Measurements from ENCODE around the gene UBR7. TPM values are rescaled to one million over a fixed set of nuclear protein-coding genes. Genes with fewer than 3 reads are reported as not detected.
A peak's percentile ranks its signal among the peaks of the same experiment; 100 is the strongest.

Gene UBR7
- total and polyA plus RNA-seq, 2 experiments from 2014 or later, result 24.0 to 28.7 TPM

GRCh38 chr14:93234798-93235197 is 27.7 kb downstream of the UBR7 start:
- H3K27ac ChIP-seq, result peak overlapping the region; percentile 84
- H3K36me3 ChIP-seq (ENCODE audit: low read depth), result no peaks in the 10 kb centered on the region
- in situ Hi-C loops (cut with MboI), result loop anchor here (25.0 kb wide), 1 partner anchor 303 kb away; no protein-coding TSS in a partner anchor
- no peaks in the 10 kb centered on the region for H3K9me2 ChIP-seq (ENCODE audit: insufficient read depth)
- H3K27me3 ChIP-seq (replicated peaks; ENCODE audit: insufficient read depth), result no peaks in the 10 kb centered on the region
- DNase-seq, result peak; percentile 96
- peak overlapping the region; percentile 38; the same call in 1 of the 2 replicates for H3K4me3 ChIP-seq
- H3K9ac ChIP-seq, result peak overlapping the region; percentile 75
- no peaks in the 10 kb centered on the region for H3K9me3 ChIP-seq (ENCODE audit: low read depth)
- TF ChIP-seq EZH2 (IDR thresholded peaks at IDR 0.05; ENCODE audit: insufficient read depth, poor library complexity, severe bottlenecking) (no peak), EZH2phosphoT487 (IDR thresholded peaks at IDR 0.05; ENCODE audit: insufficient read depth, low read depth) (no peak)
- no peaks in the 10 kb centered on the region for H3K79me2 ChIP-seq (ENCODE audit: insufficient read depth)
- no peaks in the 10 kb centered on the region for H4K20me1 ChIP-seq (ENCODE audit: insufficient read depth)
- 12 to 26% methylated on average over 10 of the region's 10 CpGs for WGBS, 2 experiments (ENCODE audit: low coverage in 1 of 2, low lambda C conversion rate in 2 of 2, missing lambda C conversion rate in 2 of 2)
- H2AFZ ChIP-seq, result peak overlapping the region; percentile 14; the same call in 1 of the 2 replicates
- H3F3A ChIP-seq (ENCODE audit: insufficient read depth), result peaks cover 22% of the 10 kb centered on the region; the same call in 1 of the 2 replicates
- peak overlapping the region; percentile 69 for H3K4me2 ChIP-seq (ENCODE audit: unreplicated experiment)
- peaks cover 10% of the 10 kb centered on the region for H3K4me1 ChIP-seq (ENCODE audit: insufficient read depth)

- Histone ChIP-seq H3K9me3 (ENCODE audit: low read depth) (no peaks in the 10 kb centered on the region), H3K79me2 (ENCODE audit: insufficient read depth) (no peaks in the 10 kb centered on the region), H3K9ac (no peak overlapping the region), H3K27me3 (replicated peaks; ENCODE audit: insufficient read depth) (no peaks in the 10 kb centered on the region), H4K20me1 (ENCODE audit: insufficient read depth) (no peaks in the 10 kb centered on the region), H3K9me2 (ENCODE audit: insufficient read depth) (no peaks in the 10 kb centered on the region), H3K4me3 (no peak overlapping the region), H3K27ac (peak overlapping the region; percentile 38; the same call in 1 of the 2 replicates), H3K36me3 (ENCODE audit: low read depth) (peaks cover 29% of the 10 kb centered on the region), H3K4me2 (ENCODE audit: unreplicated experiment) (peak overlapping the region; percentile 62), H2AFZ (no peak overlapping the region), H3F3A (ENCODE audit: insufficient read depth) (peaks cover 17% of the 10 kb centered on the region; the same call in 1 of the 2 replicates), H3K4me1 (ENCODE audit: insufficient read depth) (peaks cover 15% of the 10 kb centered on the region)
- WGBS, 2 experiments (ENCODE audit: low coverage in 1 of 2, low lambda C conversion rate in 2 of 2, missing lambda C conversion rate in 2 of 2), result 84 to 89% methylated on average over 25 of the region's 25 CpGs
- peak; percentile 74 for DNase-seq
- TF ChIP-seq EZH2phosphoT487 (IDR thresholded peaks at IDR 0.05; ENCODE audit: insufficient read depth, low read depth) (no peak), EZH2 (IDR thresholded peaks at IDR 0.05; ENCODE audit: insufficient read depth, poor library complexity, severe bottlenecking) (no peak)
- in situ Hi-C loops (cut with MboI), result loop anchor here (25.0 kb wide), 1 partner anchor 297 kb away; no protein-coding TSS in a partner anchor
These were observed 33.0 kb downstream of the UBR7 start for GRCh38 chr14:93239869-93240677.

GRCh38 chr14:93240678-93241000 is 33.6 kb downstream of the UBR7 start:
- Histone ChIP-seq H3K4me2 (ENCODE audit: unreplicated experiment) (peak overlapping the region; percentile 62), H3K9ac (no peak overlapping the region), H3K9me2 (ENCODE audit: insufficient read depth) (no peaks in the 10 kb centered on the region), H3K4me3 (no peak overlapping the region), H3F3A (ENCODE audit: insufficient read depth) (peaks cover 12% of the 10 kb centered on the region; the same call in 1 of the 2 replicates), H3K4me1 (ENCODE audit: insufficient read depth) (peaks cover 12% of the 10 kb centered on the region), H3K27ac (peak overlapping the region; percentile 38; the same call in 1 of the 2 replicates), H2AFZ (no peak overlapping the region), H3K79me2 (ENCODE audit: insufficient read depth) (no peaks in the 10 kb centered on the region), H4K20me1 (ENCODE audit: insufficient read depth) (no peaks in the 10 kb centered on the region), H3K36me3 (ENCODE audit: low read depth) (peaks cover 34% of the 10 kb centered on the region), H3K27me3 (replicated peaks; ENCODE audit: insufficient read depth) (no peaks in the 10 kb centered on the region), H3K9me3 (ENCODE audit: low read depth) (no peaks in the 10 kb centered on the region)
- in situ Hi-C loops (cut with MboI), result loop anchor here (25.0 kb wide), 1 partner anchor 297 kb away; no protein-coding TSS in a partner anchor
- 95 to 97% methylated on average over 3 of the region's 3 CpGs for WGBS, 2 experiments (ENCODE audit: low coverage in 1 of 2, low lambda C conversion rate in 2 of 2, missing lambda C conversion rate in 2 of 2)
- no peak for TF ChIP-seq EZH2phosphoT487 (IDR thresholded peaks at IDR 0.05; ENCODE audit: insufficient read depth, low read depth)
- no peak for TF ChIP-seq EZH2 (IDR thresholded peaks at IDR 0.05; ENCODE audit: insufficient read depth, poor library complexity, severe bottlenecking)
- no peak for DNase-seq

GRCh38 chr14:93245764-93246420 is 38.8 kb downstream of the UBR7 start:
- Histone ChIP-seq H3F3A (ENCODE audit: insufficient read depth) (peaks cover 9% of the 10 kb centered on the region; the same call in 1 of the 2 replicates), H3K27me3 (replicated peaks; ENCODE audit: insufficient read depth) (no peaks in the 10 kb centered on the region), H2AFZ (no peak overlapping the region), H3K36me3 (ENCODE audit: low read depth) (peaks cover 52% of the 10 kb centered on the region), H3K9me2 (ENCODE audit: insufficient read depth) (no peaks in the 10 kb centered on the region), H3K9ac (peak overlapping the region; percentile 14), H3K9me3 (ENCODE audit: low read depth) (no peaks in the 10 kb centered on the region), H3K27ac (peak overlapping the region; percentile 21), H3K4me2 (ENCODE audit: unreplicated experiment) (peak overlapping the region; percentile 14), H3K79me2 (ENCODE audit: insufficient read depth) (no peaks in the 10 kb centered on the region), H3K4me1 (ENCODE audit: insufficient read depth) (peaks cover 10% of the 10 kb centered on the region), H4K20me1 (ENCODE audit: insufficient read depth) (no peaks in the 10 kb centered on the region), H3K4me3 (no peak overlapping the region)
- DNase-seq, result peak; percentile 35
- WGBS, 2 experiments (ENCODE audit: low coverage in 1 of 2, low lambda C conversion rate in 2 of 2, missing lambda C conversion rate in 2 of 2), result 86 to 87% methylated on average over 10 of the region's 10 CpGs
- in situ Hi-C loops (cut with MboI), result loop anchor here (25.0 kb wide), 1 partner anchor 291 kb away; no protein-coding TSS in a partner anchor
- TF ChIP-seq EZH2 (IDR thresholded peaks at IDR 0.05; ENCODE audit: insufficient read depth, poor library complexity, severe bottlenecking), result no peak
- TF ChIP-seq EZH2phosphoT487 (IDR thresholded peaks at IDR 0.05; ENCODE audit: insufficient read depth, low read depth), result no peak
